ENCODE data around the gene GPR108. TPM values are rescaled to one million over a fixed set of nuclear protein-coding genes. Genes with fewer than 3 reads are reported as not detected.

The GPR108 gene
- total RNA-seq, 4 donors from 2014 or later: 87.9 to 152 (median 116) TPM

- intact Hi-C loops (cut with DNase I): no loop called here
Measured at GRCh38 chr19:6754653-6755463, 17.5 kb upstream of the GPR108 start.

GRCh38 chr19:6754136-6754535, 16.8 kb upstream of the GPR108 start:
- no peaks in the 10 kb centered on the region for H3K9me3 ChIP-seq
- H3K4me1 ChIP-seq: no peaks in the 10 kb centered on the region
- DNase-seq: no peak
- no peak overlapping the region for H3K27ac ChIP-seq
- WGBS, 2 donors: 96 to 99% methylated on average over 21 to 22 of the region's 22 CpGs
- H3K27me3 ChIP-seq: no peaks in the 10 kb centered on the region
- H3K4me3 ChIP-seq (replicated peaks in 1 of 3): no peak overlapping the region
- TF ChIP-seq CTCF (IDR thresholded peaks at IDR 0.05) (no peak), POLR2A (IDR thresholded peaks at IDR 0.05) (no peak)
- peaks cover 28 to 36% of the 10 kb centered on the region in 2 donors for H3K36me3 ChIP-seq
- intact Hi-C loops (cut with DNase I): no loop called here

More at GRCh38 chr19:6754653-6755463, 17.5 kb upstream of the GPR108 start:
- WGBS, 2 donors: 95 to 98% methylated on average over 19 to 22 of the region's 23 CpGs
- H3K27ac ChIP-seq: no peak overlapping the region
- H3K4me1 ChIP-seq: no peaks in the 10 kb centered on the region
- peaks cover 21 to 29% of the 10 kb centered on the region in 2 donors for H3K36me3 ChIP-seq
- no peak overlapping the region for H3K4me3 ChIP-seq (replicated peaks in 1 of 3)
- H3K27me3 ChIP-seq: no peaks in the 10 kb centered on the region
- DNase-seq: no peak
- TF ChIP-seq POLR2A (IDR thresholded peaks at IDR 0.05): no peak
- no peak for TF ChIP-seq CTCF (IDR thresholded peaks at IDR 0.05)
- H3K9me3 ChIP-seq: no peaks in the 10 kb centered on the region

- H3K36me3 ChIP-seq: peaks cover 36 to 40% of the 10 kb centered on the region in 2 donors
- no peaks in the 10 kb centered on the region for H3K27me3 ChIP-seq
- peak overlapping the region; percentile 28 to 61 (median 54) for H3K27ac ChIP-seq
- H3K4me1 ChIP-seq: no peaks in the 10 kb centered on the region
- intact Hi-C loops (cut with DNase I): no loop called here
- TF ChIP-seq POLR2A (IDR thresholded peaks at IDR 0.05): no peak
- peak in 4 of 6 experiments; percentile 34 to 53 (median 46) for TF ChIP-seq CTCF (IDR thresholded peaks at IDR 0.05)
- DNase-seq: peak; percentile 77 to 84
- WGBS, 2 donors: 17 to 39% methylated on average over 31 to 50 of the region's 50 CpGs
- no peaks in the 10 kb centered on the region for H3K9me3 ChIP-seq
- H3K4me3 ChIP-seq (replicated peaks in 1 of 3): peak overlapping the region in 1 of 3 donors; percentile 4
Measured at GRCh38 chr19:6753178-6754031, 16.0 kb upstream of the GPR108 start.

- H3K27ac ChIP-seq: no peak overlapping the region
- H3K27me3 ChIP-seq: no peaks in the 10 kb centered on the region
- H3K4me1 ChIP-seq: no peaks in the 10 kb centered on the region
- H3K36me3 ChIP-seq: peaks cover 41 to 49% of the 10 kb centered on the region in 2 donors
- no peak for TF ChIP-seq CTCF (IDR thresholded peaks at IDR 0.05)
- no peak for TF ChIP-seq POLR2A (IDR thresholded peaks at IDR 0.05)
- no peak overlapping the region for H3K4me3 ChIP-seq (replicated peaks in 1 of 3)
- DNase-seq: no peak
- WGBS, 2 donors: 79 to 80% methylated on average over 27 to 32 of the region's 50 CpGs
- intact Hi-C loops (cut with DNase I): no loop called here
- no peaks in the 10 kb centered on the region for H3K9me3 ChIP-seq
Measured at GRCh38 chr19:6752256-6753177, 15.1 kb upstream of the GPR108 start.

Measured in thyroid gland (tissue), 4 donors.